GM10248 (cell line): Measurements from ENCODE around the gene CBFA2T3.

Experiments
- CTCF ChIA-PET: fragments of 300-600 bp; sonication (Branson Sonifier 250); formaldehyde crosslinking; extraction: SDS; loops from one replicate; lab custom pipeline; 2021; ENCODE audit warnings: antibody characterized with exemption; lab: Yijun Ruan, JAX
- POLR2A ChIA-PET: fragments of 350-650 bp; sonication (Branson Sonifier 250); formaldehyde crosslinking; extraction: SDS; loops from one replicate; lab custom pipeline; 2020; ENCODE audit warnings: antibody characterized with exemption; lab: Yijun Ruan, JAX
- DNase-seq: peaks from one replicate; pipeline ENCODE4 v3.0.0; 2012; ENCODE audit errors: extremely low spot score
- CTCF ChIP-seq: IDR thresholded peaks from 2 replicates; pipeline ENCODE4 v1.5.1; 2012; ENCODE audit warnings: mild to moderate bottlenecking, low read depth; ENCODE audit errors: extremely low read depth, missing control alignments, control extremely low read depth

The CBFA2T3 gene

GRCh38 chr16:88923926-88924833, 52.8 kb downstream of the CBFA2T3 start:
- DNase-seq = no peak
- POLR2A ChIA-PET = no interaction called here
- TF ChIP-seq CTCF = no peak
- CTCF ChIA-PET = interaction anchor here (1.5 to 1.6 kb wide), 2 partner anchors 8 to 11 kb away, joined by 3 to 4 read pairs; no protein-coding TSS in a partner anchor

- no peak for TF ChIP-seq CTCF
- POLR2A ChIA-PET = no interaction called here
- no peak for DNase-seq
- CTCF ChIA-PET = interaction anchor here (1.2 to 1.5 kb wide), 3 partner anchors 9 to 66 kb away, joined by 3 to 4 read pairs (median 4); no protein-coding TSS in a partner anchor
Measured at GRCh38 chr16:88923450-88923849, 53.6 kb downstream of the CBFA2T3 start.

GRCh38 chr16:88922826-88923410, 54.1 kb downstream of the CBFA2T3 start:
- ChIA-PET POLR2A (no interaction called here), CTCF (interaction anchor here (1.2 to 1.5 kb wide), 3 partner anchors 10 to 65 kb away, joined by 3 to 4 read pairs (median 4); no protein-coding TSS in a partner anchor)
- no peak for TF ChIP-seq CTCF
- DNase-seq = no peak

- POLR2A ChIA-PET = no interaction called here
- DNase-seq = no peak
- TF ChIP-seq CTCF = no peak
- CTCF ChIA-PET = interaction anchor here (1.2 to 1.5 kb wide), 3 partner anchors 10 to 64 kb away, joined by 3 to 4 read pairs (median 4); no protein-coding TSS in a partner anchor
Measured at GRCh38 chr16:88922114-88922825, 54.7 kb downstream of the CBFA2T3 start.

GRCh38 chr16:88921591-88921990, 55.4 kb downstream of the CBFA2T3 start:
- CTCF ChIA-PET = no interaction called here
- no peak for TF ChIP-seq CTCF
- POLR2A ChIA-PET = interaction anchor here (0.6 kb wide), 1 partner anchor 238 kb away, joined by 5 read pairs; no protein-coding TSS in a partner anchor
- no peak for DNase-seq
